ENCODE measurements around the gene CYP2A13. TPM values are rescaled to one million over a fixed set of nuclear protein-coding genes. Genes with fewer than 3 reads are reported as not detected.
"Not testable (repeated sequence)": the region's sequence is repeated elsewhere in the genome, so short reads cannot be mapped to it uniquely, and the experiment has no call there.

CYP2A13 gene
- total RNA-seq, 3 donors from 2014 or later (not counting 1 experiment from before 2014, with no cell fraction given) = not detected

GRCh38 chr19:41116261-41116660, 28.0 kb downstream of the CYP2A13 start:
- no peaks in the 10 kb centered on the region for H3K9me3 ChIP-seq (ENCODE audit: control insufficient read depth, insufficient read depth, low read length)
- Mint-ChIP-seq H3K27ac (peak overlapping the region in 1 of 2 donors; percentile 34), H3K27me3 (ENCODE audit: low read depth in 2 of 2) (peaks cover 0 to 3% of the 10 kb centered on the region in 2 donors), H3K36me3 (no peaks in the 10 kb centered on the region), H3K4me3 (no peak overlapping the region), H3K9me3 (peaks cover 0 to 2% of the 10 kb centered on the region in 2 donors), H3K4me1 (peaks cover 15 to 25% of the 10 kb centered on the region in 2 donors)
- DNase-seq = no peak
- H3K27me3 ChIP-seq (ENCODE audit: control insufficient read depth, insufficient read depth, low read length) = no peaks in the 10 kb centered on the region
- 85% methylated on average over 8 of the region's 8 CpGs for WGBS (ENCODE audit: insufficient coverage)
- H3K36me3 ChIP-seq (ENCODE audit: control insufficient read depth, insufficient read depth, low read length) = no peaks in the 10 kb centered on the region
- H3K4me3 ChIP-seq (ENCODE audit: low read length) = no peak overlapping the region
- intact Hi-C loops (cut with micrococcal nuclease) = no loop called here
- no peak for ATAC-seq
- no peak for TF ChIP-seq CTCF (IDR thresholded peaks at IDR 0.05)
- peaks cover 19% of the 10 kb centered on the region for H3K4me1 ChIP-seq (ENCODE audit: control insufficient read depth, insufficient read depth, low read length)
- H3K27ac ChIP-seq (ENCODE audit: low read length) = no peak overlapping the region

GRCh38 chr19:41120929-41121911, 33.0 kb downstream of the CYP2A13 start:
- not testable (repeated sequence) for H3K27me3 Mint-ChIP-seq (ENCODE audit: low read depth in 2 of 2); H3K9me3 Mint-ChIP-seq; H3K27me3 ChIP-seq (ENCODE audit: control insufficient read depth, insufficient read depth, low read length); H3K36me3 ChIP-seq (ENCODE audit: control insufficient read depth, insufficient read depth, low read length); H3K4me3 ChIP-seq (ENCODE audit: low read length); H3K36me3 Mint-ChIP-seq; H3K9me3 ChIP-seq (ENCODE audit: control insufficient read depth, insufficient read depth, low read length)
- intact Hi-C loops (cut with micrococcal nuclease) = loop anchor here (1.0 to 5.0 kb wide), 5 partner anchors 141 to 654 kb away; partner anchors contain the start of genes BLVRB and SPTBN4
- peaks cover 34% of the 10 kb centered on the region for H3K4me1 ChIP-seq (ENCODE audit: control insufficient read depth, insufficient read depth, low read length)
- H3K27ac ChIP-seq (ENCODE audit: low read length) = peak overlapping the region; percentile 88
- WGBS (ENCODE audit: insufficient coverage) = 24% methylated on average over 27 of the region's 41 CpGs
- peak overlapping the region; percentile 59 for H3K4me3 Mint-ChIP-seq
- H3K27ac Mint-ChIP-seq = peak overlapping the region; percentile 84 to 96
- DNase-seq (peak; percentile 78 to 96), ATAC-seq (peak; percentile 85 to 91 (median 86))
- peaks cover 27 to 52% of the 10 kb centered on the region in 2 donors for H3K4me1 Mint-ChIP-seq

- H3K4me1 ChIP-seq (ENCODE audit: control insufficient read depth, insufficient read depth, low read length) = peaks cover 45% of the 10 kb centered on the region
- H3K4me3 Mint-ChIP-seq; H3K36me3 ChIP-seq (ENCODE audit: control insufficient read depth, insufficient read depth, low read length); H3K36me3 Mint-ChIP-seq; H3K9me3 ChIP-seq (ENCODE audit: control insufficient read depth, insufficient read depth, low read length); DNase-seq; H3K4me3 ChIP-seq (ENCODE audit: low read length); H3K27ac ChIP-seq (ENCODE audit: low read length); H3K9me3 Mint-ChIP-seq; H3K27me3 Mint-ChIP-seq (ENCODE audit: low read depth in 2 of 2); ATAC-seq; H3K27me3 ChIP-seq (ENCODE audit: control insufficient read depth, insufficient read depth, low read length): not testable (repeated sequence)
- peak overlapping the region; percentile 84 to 96 for H3K27ac Mint-ChIP-seq
- WGBS (ENCODE audit: insufficient coverage) = 85% methylated on average over 13 of the region's 13 CpGs
- intact Hi-C loops (cut with micrococcal nuclease) = loop anchor here (5.0 kb wide), 1 partner anchor 656 kb away; the partner anchor contains the start of genes BLVRB and SPTBN4
- H3K4me1 Mint-ChIP-seq = peaks cover 39 to 63% of the 10 kb centered on the region in 2 donors
These were observed 34.6 kb downstream of the CYP2A13 start for GRCh38 chr19:41122846-41123245.

- Mint-ChIP-seq H3K4me3 (peak overlapping the region; percentile 28), H3K27me3 (ENCODE audit: low read depth in 2 of 2) (peaks cover 0 to 4% of the 10 kb centered on the region in 2 donors), H3K9me3 (no peaks in the 10 kb centered on the region), H3K27ac (peak overlapping the region; percentile 67 to 96), H3K36me3 (no peaks in the 10 kb centered on the region), H3K4me1 (peaks cover 45 to 70% of the 10 kb centered on the region in 2 donors)
- ATAC-seq (no peak), DNase-seq (no peak)
- Histone ChIP-seq H3K4me3 (ENCODE audit: low read length) (no peak overlapping the region), H3K36me3 (ENCODE audit: control insufficient read depth, insufficient read depth, low read length) (no peaks in the 10 kb centered on the region), H3K4me1 (ENCODE audit: control insufficient read depth, insufficient read depth, low read length) (peaks cover 53% of the 10 kb centered on the region), H3K27ac (ENCODE audit: low read length) (no peak overlapping the region), H3K9me3 (ENCODE audit: control insufficient read depth, insufficient read depth, low read length) (no peaks in the 10 kb centered on the region), H3K27me3 (ENCODE audit: control insufficient read depth, insufficient read depth, low read length) (no peaks in the 10 kb centered on the region)
- no peak for TF ChIP-seq CTCF (IDR thresholded peaks at IDR 0.05)
- WGBS (ENCODE audit: insufficient coverage) = 80% methylated on average over 11 of the region's 11 CpGs
- intact Hi-C loops (cut with micrococcal nuclease) = loop anchor here (5.0 kb wide), 1 partner anchor 657 kb away; the partner anchor contains the start of genes BLVRB and SPTBN4
These were observed 35.6 kb downstream of the CYP2A13 start for GRCh38 chr19:41123716-41124294.

Measured in natural killer cell (primary cell).